Measurements from ENCODE around the gene CNTN5.
"Not testable (repeated sequence)": the region's sequence is repeated elsewhere in the genome, so short reads cannot be mapped to it uniquely, and the experiment has no call there.

CNTN5 gene

DNA sequence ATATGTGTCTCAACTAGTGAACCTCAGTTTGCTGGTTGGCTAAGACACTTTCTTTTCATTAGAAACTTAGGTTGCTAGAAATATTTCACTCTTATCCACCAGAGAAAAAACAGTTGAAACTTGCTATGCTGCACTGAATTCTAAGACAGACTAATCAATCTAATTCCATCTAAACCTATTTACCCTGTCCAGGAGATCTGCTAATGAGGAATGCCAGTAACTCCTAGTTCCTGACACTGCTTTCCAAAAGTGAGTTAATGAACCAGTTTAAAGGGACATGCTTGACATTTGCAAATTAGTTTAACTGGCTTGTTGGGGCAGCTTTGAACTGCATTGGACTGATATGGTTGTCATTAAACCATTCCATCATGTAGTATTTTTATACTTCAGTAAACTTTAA lies 258.5 kb downstream of the CNTN5 start:
- DNase-seq, result no peak

- DNase-seq, result no peak
Measured at GRCh38 chr11:99281331-99281730, 260.6 kb downstream of the CNTN5 start.

DNA sequence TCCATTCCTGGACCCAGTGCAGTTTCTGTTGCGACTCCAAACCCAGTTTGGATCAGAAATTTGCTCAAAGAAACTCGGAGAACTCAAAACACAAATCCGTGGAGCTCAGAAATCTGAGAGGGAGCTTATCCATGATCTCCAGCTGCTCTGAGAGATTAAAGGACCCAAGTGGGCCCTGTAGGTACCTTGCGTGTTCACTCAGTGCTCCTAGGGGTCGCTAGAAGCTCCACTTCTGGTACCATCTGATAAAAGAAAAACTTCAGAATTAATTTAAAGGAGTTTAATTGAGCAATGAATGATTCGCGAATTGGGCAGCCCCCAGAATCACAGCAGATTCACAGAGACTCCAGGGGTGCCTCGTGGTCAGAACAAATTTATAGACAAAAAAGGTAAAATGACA lies 277.2 kb downstream of the CNTN5 start:
- not testable (repeated sequence) for DNase-seq

DNA sequence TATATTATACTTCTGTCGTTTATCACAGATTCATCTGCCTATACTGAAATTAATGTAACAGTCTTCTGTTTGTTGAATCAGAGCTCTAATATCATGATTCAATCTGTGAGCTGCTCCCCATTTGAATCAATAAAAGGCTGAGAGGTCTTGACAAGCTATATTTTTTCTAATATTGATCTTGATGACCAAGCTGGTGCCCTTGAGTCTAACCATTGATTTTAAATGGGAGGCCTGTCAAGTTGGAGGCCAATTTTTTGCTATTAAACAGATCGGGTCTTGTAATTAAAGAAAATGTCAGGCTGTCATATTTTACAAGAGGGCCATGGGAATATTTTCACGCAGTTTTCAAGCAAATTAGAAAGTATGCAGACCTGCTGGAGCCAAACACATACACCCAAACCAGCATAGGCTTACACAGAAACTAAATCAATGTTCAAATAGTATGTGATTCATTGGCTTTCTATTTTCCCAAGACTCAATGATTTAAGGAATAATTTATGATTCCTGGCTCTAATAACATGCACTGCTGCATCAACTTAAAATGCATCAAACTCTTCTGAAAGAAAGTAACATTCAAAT lies 286.9 kb downstream of the CNTN5 start:
- DNase-seq, result no peak

- DNase-seq, result no peak
Measured at GRCh38 chr11:99311870-99312269, 291.1 kb downstream of the CNTN5 start.

- no peak for DNase-seq
Measured at GRCh38 chr11:99316776-99317520, 296.2 kb downstream of the CNTN5 start.

DNA sequence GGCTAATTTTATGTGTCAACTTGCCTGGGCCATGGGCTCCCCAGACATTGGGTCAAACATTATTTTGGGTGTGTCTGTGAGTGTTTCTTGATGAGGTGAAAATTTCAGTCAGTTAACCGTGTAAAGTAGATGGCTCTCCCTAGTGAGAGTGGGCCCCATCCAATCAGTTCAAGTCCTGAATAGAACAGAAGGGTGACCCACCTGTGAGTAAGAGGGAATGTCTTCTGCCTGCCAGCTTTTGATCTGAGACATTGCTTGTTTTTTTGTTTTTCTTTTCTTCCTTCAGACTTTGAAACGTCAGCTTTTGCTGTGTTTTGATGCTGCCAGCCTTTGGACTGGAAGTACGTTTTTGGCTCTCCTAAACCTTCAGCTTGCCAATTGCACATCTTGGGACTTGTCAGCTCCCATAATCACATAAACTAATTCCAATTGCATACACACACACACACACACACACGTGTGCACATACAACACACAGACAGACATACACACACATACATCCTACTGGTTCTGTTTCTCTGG lies 300.1 kb downstream of the CNTN5 start:
- DNase-seq, result no peak

DNA sequence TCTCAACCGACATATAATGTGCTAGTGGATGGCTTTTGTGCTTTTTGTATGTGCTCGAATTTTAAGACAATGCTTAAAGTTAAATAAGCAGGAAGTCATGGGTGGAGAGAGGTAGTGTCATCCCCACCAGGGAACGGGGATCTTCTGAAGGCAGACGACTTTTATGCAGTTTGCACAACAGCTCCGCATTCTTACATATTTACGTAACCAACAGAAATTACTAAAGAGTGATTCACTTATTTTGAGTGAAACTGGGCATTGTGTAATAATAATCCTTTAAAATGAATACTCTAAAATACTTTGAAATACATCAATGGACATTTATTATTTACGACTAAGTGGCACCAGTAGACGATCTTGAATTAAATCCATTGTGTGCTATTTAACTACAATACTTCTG lies 305.1 kb downstream of the CNTN5 start:
- DNase-seq, result no peak

DNA sequence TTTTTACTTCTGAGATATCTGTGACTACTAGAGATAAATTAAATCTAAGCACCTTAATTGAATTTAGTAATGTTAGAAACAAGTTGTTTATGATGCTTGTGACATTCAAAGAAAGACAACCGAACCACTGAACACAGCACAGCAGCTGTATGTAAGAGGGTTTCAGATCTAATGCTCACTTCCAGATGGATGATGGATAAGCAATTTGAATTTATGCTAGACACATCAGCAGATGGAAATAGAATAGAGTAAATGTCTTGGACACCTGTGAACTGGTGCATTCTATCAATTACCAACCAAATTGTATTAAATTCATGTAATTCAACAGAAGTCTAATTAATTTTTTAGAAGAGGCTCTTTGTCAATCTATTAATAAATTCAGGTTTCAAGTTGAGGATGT lies 306.3 kb downstream of the CNTN5 start:
- DNase-seq, result no peak

DNA sequence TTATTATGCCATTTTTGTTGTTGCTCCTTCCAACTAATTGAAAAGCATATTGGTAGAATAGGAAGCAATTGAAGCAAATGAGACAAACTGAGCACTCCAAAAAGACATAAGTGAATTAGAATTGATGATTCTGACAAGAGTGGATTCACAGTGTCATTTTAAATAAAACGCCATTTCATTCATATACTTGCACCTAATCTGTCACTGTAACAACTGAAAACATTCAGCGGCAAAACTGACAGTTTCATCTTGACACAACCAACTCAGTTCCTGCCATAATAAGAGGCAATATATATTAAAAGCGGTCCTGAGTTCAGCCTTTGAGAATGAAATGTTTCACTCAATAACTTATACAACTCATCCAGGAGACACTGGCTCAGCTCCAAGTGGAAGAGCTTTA lies 306.8 kb downstream of the CNTN5 start:
- no peak for DNase-seq

GRCh38 chr11:99333621-99334020 lies 312.9 kb downstream of the CNTN5 start:
- DNase-seq, result no peak

DNA sequence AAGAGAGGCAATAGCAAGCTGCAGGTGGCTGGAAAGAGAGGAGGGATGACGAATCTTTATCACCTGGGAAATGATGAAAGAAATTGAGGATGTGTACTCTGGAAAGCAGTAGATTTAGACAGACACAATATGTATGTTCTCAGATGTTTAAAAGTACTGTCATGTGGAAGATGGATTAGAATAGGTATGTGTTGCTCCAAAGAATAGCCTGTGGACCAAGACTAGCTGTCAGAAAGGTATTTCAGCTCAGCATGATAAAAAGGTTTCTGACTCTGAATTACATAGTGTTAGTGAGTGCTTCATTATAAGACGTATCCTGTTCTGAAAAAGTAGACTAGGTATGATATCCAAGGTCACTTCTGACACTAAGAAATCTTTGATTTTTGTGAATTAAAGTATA lies 322.4 kb downstream of the CNTN5 start:
- no peak for DNase-seq

DNA sequence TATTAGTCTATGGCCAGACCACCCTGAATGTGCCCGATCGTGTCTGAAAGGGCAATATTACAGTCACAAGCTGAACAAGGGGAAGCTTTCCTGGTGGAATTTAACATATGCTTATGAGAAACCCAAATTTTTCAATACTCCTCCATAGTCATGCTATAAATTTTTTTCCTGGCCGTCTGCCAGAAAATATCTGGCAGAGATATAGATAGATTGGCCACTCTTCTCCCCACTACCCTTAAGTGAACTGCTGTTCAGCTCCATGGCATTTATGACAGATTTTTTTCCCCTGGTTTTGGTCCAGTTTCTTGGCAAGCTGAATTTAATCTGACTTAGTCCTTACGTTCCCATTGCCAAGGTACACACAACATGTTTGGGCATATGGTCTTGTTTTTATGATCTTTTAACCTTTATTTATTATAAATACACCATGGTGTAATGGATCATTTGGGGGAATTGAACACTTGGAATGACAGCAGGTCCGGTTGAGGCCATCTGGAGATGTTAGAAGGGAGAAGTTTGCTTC lies 328.5 kb downstream of the CNTN5 start:
- DNase-seq, result no peak

DNA sequence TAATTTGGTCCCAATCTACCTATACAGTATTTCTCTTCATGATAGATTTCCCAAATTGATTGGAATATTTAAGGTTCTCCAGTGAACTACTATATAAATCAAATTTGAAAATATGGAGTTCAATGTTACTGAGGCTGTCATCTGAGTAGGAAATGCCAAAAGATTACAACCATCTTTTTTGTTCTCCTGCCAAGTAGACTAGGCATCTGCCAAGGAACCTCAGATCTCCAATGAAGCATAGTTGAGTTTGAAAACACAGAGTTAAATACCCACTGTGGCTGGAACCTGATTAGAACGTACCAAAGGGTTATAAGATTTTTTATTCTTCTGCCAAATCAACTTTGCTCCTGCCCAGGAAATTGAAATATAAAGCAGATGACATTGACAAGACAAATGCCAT lies 330.9 kb downstream of the CNTN5 start:
- no peak for DNase-seq

- DNase-seq, result no peak
Measured at GRCh38 chr11:99352642-99353041, 331.9 kb downstream of the CNTN5 start.

DNA sequence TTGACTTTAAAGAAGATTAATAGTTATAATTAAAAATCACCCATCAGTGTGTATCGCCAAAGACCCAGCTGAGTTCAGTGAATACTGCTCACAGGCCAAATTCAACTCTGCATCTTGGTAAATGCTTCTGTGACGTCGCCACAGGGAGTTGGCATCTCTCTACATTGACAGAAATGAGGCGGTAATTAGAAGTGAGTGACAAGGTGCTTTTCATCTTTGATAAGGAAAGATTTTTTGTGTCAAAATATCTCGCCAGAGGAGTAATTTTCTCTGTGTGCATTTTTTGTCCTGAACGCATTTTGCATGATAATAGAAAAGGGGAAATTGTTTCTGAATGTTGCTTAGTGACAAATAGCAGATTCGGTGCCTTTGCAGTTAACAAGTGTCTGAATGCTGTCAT lies 345.8 kb downstream of the CNTN5 start:
- no peak for DNase-seq

GRCh38 chr11:99368583-99368982 lies 347.8 kb downstream of the CNTN5 start:
- no peak for DNase-seq

- DNase-seq, result no peak
Measured at GRCh38 chr11:99370549-99371216, 349.9 kb downstream of the CNTN5 start.

DNA sequence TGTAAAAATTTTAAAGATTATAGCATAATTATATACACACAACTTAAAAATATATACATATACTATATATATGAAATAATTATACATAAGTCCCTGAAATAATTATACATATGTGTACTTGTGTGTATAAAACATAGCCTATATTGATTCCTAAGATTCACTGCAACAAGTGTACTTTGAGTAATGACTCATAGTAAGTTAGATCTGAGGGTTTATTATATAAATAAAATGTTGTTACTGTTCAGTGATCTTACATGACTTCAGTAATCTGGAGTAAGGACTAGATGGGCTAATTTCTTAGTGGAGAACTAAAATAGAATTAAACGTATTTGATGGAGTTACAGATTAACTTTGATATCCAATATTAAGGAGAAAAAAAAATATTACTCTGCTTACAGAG lies 350.5 kb downstream of the CNTN5 start:
- no peak for DNase-seq

DNA sequence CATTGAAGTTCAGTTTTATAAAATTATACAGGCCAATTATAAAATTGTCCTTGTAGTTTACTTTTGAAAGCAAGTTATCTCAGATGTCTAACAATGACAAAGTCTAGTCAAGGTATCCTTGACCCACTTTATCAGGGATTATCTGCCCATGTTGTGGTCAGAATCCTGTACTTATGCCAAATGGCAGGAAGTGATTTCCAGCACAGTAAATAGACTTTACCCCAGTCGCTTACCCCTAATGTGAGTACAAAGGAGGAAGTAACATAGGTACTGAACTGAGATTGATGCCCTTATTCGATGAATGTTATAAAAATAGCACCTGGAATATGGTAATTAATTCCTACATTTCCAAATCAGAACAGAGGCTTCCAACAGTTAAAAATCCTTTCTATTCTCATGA lies 355.7 kb downstream of the CNTN5 start:
- no peak for DNase-seq

- no peak for DNase-seq
Measured at GRCh38 chr11:99383648-99384245, 363.0 kb downstream of the CNTN5 start.

- no peak for DNase-seq
Measured at GRCh38 chr11:99391245-99391644, 370.5 kb downstream of the CNTN5 start.

GRCh38 chr11:99406345-99406744 lies 385.6 kb downstream of the CNTN5 start:
- no peak for DNase-seq

DNA sequence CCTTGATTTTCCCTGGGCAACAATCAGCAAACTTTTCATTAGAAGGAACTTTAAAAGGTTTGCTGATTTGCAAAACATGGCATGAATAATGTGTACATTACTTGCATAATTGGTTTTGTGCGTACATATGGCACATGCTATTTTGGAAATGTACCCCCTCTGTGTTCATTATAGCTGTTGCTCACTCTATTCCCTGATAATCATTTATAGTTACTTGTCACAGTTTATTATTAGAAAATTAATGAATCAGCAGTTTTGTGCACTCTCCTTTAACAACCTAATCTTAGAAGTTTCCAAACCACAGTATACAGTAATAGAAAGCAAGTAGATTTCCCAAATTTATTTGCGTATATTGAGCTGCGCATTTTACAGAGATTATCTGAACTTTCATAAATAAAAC lies 389.9 kb downstream of the CNTN5 start:
- DNase-seq, result no peak
